Measurements from ENCODE around the gene RNF114.

The RNF114 gene

DNA sequence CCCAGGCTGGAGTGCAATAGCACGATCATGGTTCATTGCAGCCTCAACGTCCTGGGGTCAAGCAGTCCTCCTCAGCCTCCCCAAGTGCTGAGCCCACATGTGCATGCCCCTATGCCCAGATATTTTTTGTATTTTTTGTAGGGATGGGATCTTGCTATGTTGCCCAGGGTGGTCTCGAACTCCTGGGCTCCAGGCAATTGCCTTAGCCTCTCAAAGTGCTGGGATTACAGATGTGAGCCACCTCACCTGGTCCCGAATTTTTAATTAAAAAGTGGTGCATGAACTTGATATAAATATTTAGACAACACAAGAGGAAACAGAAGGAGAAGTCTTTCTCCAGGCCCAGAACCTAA is 7.1 kb upstream of the RNF114 start:
- in situ Hi-C loops (cut with MboI; ENCODE audit: low sequenced_read_pairs, unreplicated experiment): no loop called here
- no peak for DNase-seq (ENCODE audit: low spot score)
- TF ChIP-seq, protein P1, sequence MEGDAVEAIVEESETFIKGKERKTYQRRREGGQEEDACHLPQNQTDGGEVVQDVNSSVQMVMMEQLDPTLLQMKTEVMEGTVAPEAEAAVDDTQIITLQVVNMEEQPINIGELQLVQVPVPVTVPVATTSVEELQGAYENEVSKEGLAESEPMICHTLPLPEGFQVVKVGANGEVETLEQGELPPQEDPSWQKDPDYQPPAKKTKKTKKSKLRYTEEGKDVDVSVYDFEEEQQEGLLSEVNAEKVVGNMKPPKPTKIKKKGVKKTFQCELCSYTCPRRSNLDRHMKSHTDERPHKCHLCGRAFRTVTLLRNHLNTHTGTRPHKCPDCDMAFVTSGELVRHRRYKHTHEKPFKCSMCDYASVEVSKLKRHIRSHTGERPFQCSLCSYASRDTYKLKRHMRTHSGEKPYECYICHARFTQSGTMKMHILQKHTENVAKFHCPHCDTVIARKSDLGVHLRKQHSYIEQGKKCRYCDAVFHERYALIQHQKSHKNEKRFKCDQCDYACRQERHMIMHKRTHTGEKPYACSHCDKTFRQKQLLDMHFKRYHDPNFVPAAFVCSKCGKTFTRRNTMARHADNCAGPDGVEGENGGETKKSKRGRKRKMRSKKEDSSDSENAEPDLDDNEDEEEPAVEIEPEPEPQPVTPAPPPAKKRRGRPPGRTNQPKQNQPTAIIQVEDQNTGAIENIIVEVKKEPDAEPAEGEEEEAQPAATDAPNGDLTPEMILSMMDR (IDR thresholded peaks at IDR 0.05; ENCODE audit: borderline replicate concordance, control extremely low read depth, extremely low read depth, insufficient read depth, missing control alignments): no peak

GRCh38 chr20:49935746-49936152 is 448 bp upstream of the RNF114 start:
- TF ChIP-seq, protein P1 (IDR thresholded peaks at IDR 0.05; ENCODE audit: borderline replicate concordance, control extremely low read depth, extremely low read depth, insufficient read depth, missing control alignments): no peak
- in situ Hi-C loops (cut with MboI; ENCODE audit: low sequenced_read_pairs, unreplicated experiment): no loop called here
- DNase-seq (ENCODE audit: low spot score): no peak

DNA sequence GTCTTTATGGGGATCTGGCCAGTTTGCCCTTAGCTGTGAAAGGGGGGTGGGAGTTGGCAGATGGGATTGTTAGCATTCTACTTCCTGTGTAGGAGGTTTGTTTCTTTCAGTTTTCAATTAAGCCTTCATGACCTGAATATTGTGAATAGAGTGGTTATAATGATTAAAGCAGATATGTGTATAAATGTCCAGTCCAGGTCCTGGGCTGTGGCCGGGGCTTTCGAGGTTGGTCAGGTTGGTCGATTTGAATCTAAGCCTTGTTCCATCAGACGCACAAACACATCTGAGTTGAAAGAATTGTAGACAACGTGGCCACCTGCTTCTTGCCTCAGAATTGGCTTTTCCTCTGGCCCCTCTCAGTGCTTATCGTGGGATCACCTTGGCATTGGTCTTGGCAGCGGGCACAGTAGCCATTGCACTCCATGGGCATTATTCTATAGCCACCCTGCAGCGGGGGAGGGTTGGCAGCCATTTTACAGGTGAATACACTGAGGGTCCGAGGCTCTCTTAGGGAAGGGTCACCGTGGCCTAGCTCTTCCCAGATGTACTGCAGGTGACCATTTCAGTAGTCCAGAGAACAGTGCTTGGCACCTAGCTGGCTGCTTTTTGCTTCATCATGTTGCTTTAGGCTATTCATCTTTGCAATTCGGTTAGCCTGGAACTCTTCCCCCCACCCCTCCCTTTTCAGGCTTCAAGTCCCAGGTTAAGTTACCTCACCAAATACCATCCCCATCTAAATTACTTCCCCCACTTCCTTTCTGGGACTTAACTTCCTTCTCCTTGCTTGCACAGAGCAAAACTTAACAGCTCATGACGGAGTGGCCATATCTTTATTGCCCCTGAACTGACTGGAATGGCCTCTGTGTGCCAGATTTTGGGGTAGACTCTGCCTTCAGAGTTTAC is 1.1 kb downstream of the RNF114 start:
- TF ChIP-seq, protein P1 (IDR thresholded peaks at IDR 0.05; ENCODE audit: borderline replicate concordance, control extremely low read depth, extremely low read depth, insufficient read depth, missing control alignments): no peak
- DNase-seq (ENCODE audit: low spot score): no peak
- in situ Hi-C loops (cut with MboI; ENCODE audit: low sequenced_read_pairs, unreplicated experiment): no loop called here

- TF ChIP-seq, protein P1 (IDR thresholded peaks at IDR 0.05; ENCODE audit: borderline replicate concordance, control extremely low read depth, extremely low read depth, insufficient read depth, missing control alignments): no peak
- in situ Hi-C loops (cut with MboI; ENCODE audit: low sequenced_read_pairs, unreplicated experiment): no loop called here
- no peak for DNase-seq (ENCODE audit: low spot score)
These were observed 2.3 kb downstream of the RNF114 start for GRCh38 chr20:49938173-49939163.

DNA sequence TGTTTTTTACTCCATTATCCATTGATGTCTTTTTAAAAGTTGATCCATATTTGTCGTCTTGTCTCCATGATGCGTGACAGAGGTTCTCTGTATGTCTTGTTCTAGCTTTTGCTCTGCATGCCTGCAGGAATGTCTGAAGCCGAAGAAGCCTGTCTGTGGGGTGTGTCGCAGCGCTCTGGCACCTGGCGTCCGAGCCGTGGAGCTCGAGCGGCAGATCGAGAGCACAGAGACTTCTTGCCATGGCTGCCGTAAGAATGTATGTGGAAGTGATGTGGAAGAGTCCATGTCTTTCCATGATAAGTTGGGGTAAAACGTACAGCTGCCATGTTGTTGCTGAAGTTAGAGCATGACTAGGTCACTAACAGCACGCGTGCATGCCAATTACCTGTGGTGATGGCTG is 5.3 kb downstream of the RNF114 start:
- no peak for DNase-seq (ENCODE audit: low spot score)
- in situ Hi-C loops (cut with MboI; ENCODE audit: low sequenced_read_pairs, unreplicated experiment): no loop called here
- TF ChIP-seq, protein P1 (IDR thresholded peaks at IDR 0.05; ENCODE audit: borderline replicate concordance, control extremely low read depth, extremely low read depth, insufficient read depth, missing control alignments): no peak

- in situ Hi-C loops (cut with MboI; ENCODE audit: low sequenced_read_pairs, unreplicated experiment): no loop called here
- DNase-seq (ENCODE audit: low spot score): no peak
These were observed 6.1 kb downstream of the RNF114 start for GRCh38 chr20:49942303-49942702.

More at GRCh38 chr20:49942303-49942702, 6.1 kb downstream of the RNF114 start:
- TF ChIP-seq, protein P1 (IDR thresholded peaks at IDR 0.05; ENCODE audit: borderline replicate concordance, control extremely low read depth, extremely low read depth, insufficient read depth, missing control alignments): no peak

All from GM13976 (cell line).